ENCODE measurements around the gene CDSN. TPM values are rescaled to one million over a fixed set of nuclear protein-coding genes. Genes with fewer than 3 reads are reported as not detected.

CDSN gene
- polyA plus RNA-seq, 2 of the 4 experiments (the other 2 are of a cell fraction) = not detected

DNA sequence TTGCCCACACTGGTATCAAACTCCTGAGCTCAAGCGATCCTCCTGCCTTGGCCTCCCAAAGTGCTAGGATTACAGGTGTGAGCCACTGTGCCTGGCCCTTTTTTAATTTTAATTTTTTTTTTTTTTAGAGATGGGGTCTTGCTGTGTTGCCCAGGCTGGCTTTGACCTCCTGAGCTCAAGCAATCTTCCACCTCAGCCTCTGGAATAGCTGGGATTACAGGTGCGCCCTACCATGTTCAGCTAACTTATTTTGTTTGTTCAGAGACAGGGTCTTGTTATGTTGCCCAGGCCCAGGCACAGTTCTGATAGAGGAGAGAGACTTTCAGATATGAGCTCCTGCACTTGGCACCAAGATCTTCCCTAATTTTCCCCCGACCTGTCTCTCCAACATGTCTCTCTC, 10.5 kb upstream of the CDSN start:
- WGBS (ENCODE audit: missing lambda C conversion rate) = 78% methylated on average over 3 of the region's 3 CpGs
- no peak for DNase-seq (ENCODE audit: low read depth in 1 of 2, low spot score in 1 of 2)
- CTCF ChIA-PET = interaction anchor here (1.0 to 7.0 kb wide), 9 partner anchors 10 to 236 kb away, joined by 3 to 46 read pairs (median 4); no protein-coding TSS in a partner anchor
- POLR2A ChIA-PET = no interaction called here
- peaks cover 9% of the 10 kb centered on the region for H3K4me1 ChIP-seq
- no peaks in the 10 kb centered on the region for H3K9me3 ChIP-seq
- H3K27ac ChIP-seq = no peak overlapping the region
- TF ChIP-seq RFX5 (IDR thresholded peaks at IDR 0.05) = no peak
- no peak for TF ChIP-seq HOXB5 (CRISPR knock-in tag; IDR thresholded peaks at IDR 0.05)
- TF ChIP-seq CHD2 (IDR thresholded peaks at IDR 0.05; ENCODE audit: low read length, partially characterized antibody) = no peak
- TF ChIP-seq HDAC2 (IDR thresholded peaks at IDR 0.05) = no peak
- TF ChIP-seq KDM1A (IDR thresholded peaks at IDR 0.05; ENCODE audit: low read depth) = no peak
- TF ChIP-seq CHD4 (IDR thresholded peaks at IDR 0.05; ENCODE audit: borderline replicate concordance) = no peak
- no peak for TF ChIP-seq BHLHE40 (IDR thresholded peaks at IDR 0.05; ENCODE audit: low read depth, low read length)
- TF ChIP-seq ZSCAN20 (CRISPR knock-in tag; IDR thresholded peaks at IDR 0.05) = no peak
- no peak for TF ChIP-seq POLR2AphosphoS2 (conservative IDR thresholded peaks at IDR 0.05; ENCODE audit: low read length)
- TF ChIP-seq, protein P1, sequence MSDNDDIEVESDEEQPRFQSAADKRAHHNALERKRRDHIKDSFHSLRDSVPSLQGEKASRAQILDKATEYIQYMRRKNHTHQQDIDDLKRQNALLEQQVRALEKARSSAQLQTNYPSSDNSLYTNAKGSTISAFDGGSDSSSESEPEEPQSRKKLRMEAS (IDR thresholded peaks at IDR 0.05) = no peak
- no peak for TF ChIP-seq HOXB13 (CRISPR knock-in tag; IDR thresholded peaks at IDR 0.05; ENCODE audit: low read depth)
- no peak for TF ChIP-seq SMC3 (IDR thresholded peaks at IDR 0.05)
- TF ChIP-seq, protein P2, sequence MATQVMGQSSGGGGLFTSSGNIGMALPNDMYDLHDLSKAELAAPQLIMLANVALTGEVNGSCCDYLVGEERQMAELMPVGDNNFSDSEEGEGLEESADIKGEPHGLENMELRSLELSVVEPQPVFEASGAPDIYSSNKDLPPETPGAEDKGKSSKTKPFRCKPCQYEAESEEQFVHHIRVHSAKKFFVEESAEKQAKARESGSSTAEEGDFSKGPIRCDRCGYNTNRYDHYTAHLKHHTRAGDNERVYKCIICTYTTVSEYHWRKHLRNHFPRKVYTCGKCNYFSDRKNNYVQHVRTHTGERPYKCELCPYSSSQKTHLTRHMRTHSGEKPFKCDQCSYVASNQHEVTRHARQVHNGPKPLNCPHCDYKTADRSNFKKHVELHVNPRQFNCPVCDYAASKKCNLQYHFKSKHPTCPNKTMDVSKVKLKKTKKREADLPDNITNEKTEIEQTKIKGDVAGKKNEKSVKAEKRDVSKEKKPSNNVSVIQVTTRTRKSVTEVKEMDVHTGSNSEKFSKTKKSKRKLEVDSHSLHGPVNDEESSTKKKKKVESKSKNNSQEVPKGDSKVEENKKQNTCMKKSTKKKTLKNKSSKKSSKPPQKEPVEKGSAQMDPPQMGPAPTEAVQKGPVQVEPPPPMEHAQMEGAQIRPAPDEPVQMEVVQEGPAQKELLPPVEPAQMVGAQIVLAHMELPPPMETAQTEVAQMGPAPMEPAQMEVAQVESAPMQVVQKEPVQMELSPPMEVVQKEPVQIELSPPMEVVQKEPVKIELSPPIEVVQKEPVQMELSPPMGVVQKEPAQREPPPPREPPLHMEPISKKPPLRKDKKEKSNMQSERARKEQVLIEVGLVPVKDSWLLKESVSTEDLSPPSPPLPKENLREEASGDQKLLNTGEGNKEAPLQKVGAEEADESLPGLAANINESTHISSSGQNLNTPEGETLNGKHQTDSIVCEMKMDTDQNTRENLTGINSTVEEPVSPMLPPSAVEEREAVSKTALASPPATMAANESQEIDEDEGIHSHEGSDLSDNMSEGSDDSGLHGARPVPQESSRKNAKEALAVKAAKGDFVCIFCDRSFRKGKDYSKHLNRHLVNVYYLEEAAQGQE (IDR thresholded peaks at IDR 0.05) = no peak
- no peak for TF ChIP-seq JUNB (IDR thresholded peaks at IDR 0.05)
- TF ChIP-seq SREBF2 (IDR thresholded peaks at IDR 0.05) = no peak
- TF ChIP-seq FOSB (CRISPR knock-in tag; IDR thresholded peaks at IDR 0.05) = no peak
- no peak for TF ChIP-seq ZC3H11A (IDR thresholded peaks at IDR 0.05)
- H3K4me2 ChIP-seq = no peak overlapping the region
- FAIRE-seq = no peak
- ATAC-seq = no peak
- H3K4me3 ChIP-seq = no peak overlapping the region

- Histone ChIP-seq H3K9me3 (no peaks in the 10 kb centered on the region), H3K4me1 (peaks cover 19% of the 10 kb centered on the region), H3K4me2 (no peak overlapping the region), H3K4me3 (no peak overlapping the region), H3K27ac (no peak overlapping the region)
- 42% methylated on average over 4 of the region's 4 CpGs for WGBS (ENCODE audit: missing lambda C conversion rate)
- DNase-seq (ENCODE audit: low read depth in 1 of 2, low spot score in 1 of 2) (no peak), ATAC-seq (no peak), FAIRE-seq (no peak)
- POLR2A ChIA-PET = no interaction called here
- no peak for TF ChIP-seq ZNF302 (CRISPR knock-in tag; IDR thresholded peaks at IDR 0.05)
- no peak for TF ChIP-seq EHF (CRISPR knock-in tag; IDR thresholded peaks at IDR 0.05)
- TF ChIP-seq HOXB13 (CRISPR knock-in tag; IDR thresholded peaks at IDR 0.05; ENCODE audit: low read depth) = no peak
- no peak for TF ChIP-seq CBX2 (IDR thresholded peaks at IDR 0.05; ENCODE audit: borderline replicate concordance, low read depth)
- TF ChIP-seq TP53 (CRISPR knock-in tag; IDR thresholded peaks at IDR 0.05) = no peak
- no peak for TF ChIP-seq BHLHE40 (IDR thresholded peaks at IDR 0.05; ENCODE audit: low read depth, low read length)
- no peak for TF ChIP-seq NR3C1 (IDR thresholded peaks at IDR 0.05)
- no peak for TF ChIP-seq FOXS1 (CRISPR knock-in tag; IDR thresholded peaks at IDR 0.05)
- TF ChIP-seq POLR2A (IDR thresholded peaks at IDR 0.05; ENCODE audit: low read length) = no peak
- TF ChIP-seq MYC (IDR thresholded peaks at IDR 0.05; ENCODE audit: borderline replicate concordance, low read length) = no peak
- TF ChIP-seq TFCP2L1 (CRISPR knock-in tag; IDR thresholded peaks at IDR 0.05) = no peak
- TF ChIP-seq, protein P3, sequence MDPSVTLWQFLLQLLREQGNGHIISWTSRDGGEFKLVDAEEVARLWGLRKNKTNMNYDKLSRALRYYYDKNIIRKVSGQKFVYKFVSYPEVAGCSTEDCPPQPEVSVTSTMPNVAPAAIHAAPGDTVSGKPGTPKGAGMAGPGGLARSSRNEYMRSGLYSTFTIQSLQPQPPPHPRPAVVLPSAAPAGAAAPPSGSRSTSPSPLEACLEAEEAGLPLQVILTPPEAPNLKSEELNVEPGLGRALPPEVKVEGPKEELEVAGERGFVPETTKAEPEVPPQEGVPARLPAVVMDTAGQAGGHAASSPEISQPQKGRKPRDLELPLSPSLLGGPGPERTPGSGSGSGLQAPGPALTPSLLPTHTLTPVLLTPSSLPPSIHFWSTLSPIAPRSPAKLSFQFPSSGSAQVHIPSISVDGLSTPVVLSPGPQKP (IDR thresholded peaks at IDR 0.05; ENCODE audit: low read depth, low read length) = no peak
- TF ChIP-seq POLR2AphosphoS2 (conservative IDR thresholded peaks at IDR 0.05; ENCODE audit: low read length) = no peak
- no peak for TF ChIP-seq SREBF2 (IDR thresholded peaks at IDR 0.05)
- no peak for TF ChIP-seq MAFK (IDR thresholded peaks at IDR 0.05; ENCODE audit: partially characterized antibody)
- no peak for TF ChIP-seq HOXA7 (CRISPR knock-in tag; IDR thresholded peaks at IDR 0.05)
- TF ChIP-seq CBX8 (IDR thresholded peaks at IDR 0.05) = no peak
- TF ChIP-seq RNF2 (IDR thresholded peaks at IDR 0.05; ENCODE audit: borderline replicate concordance, low read depth) = no peak
- CTCF ChIA-PET = interaction anchor here (0.6 to 7.0 kb wide), 25 partner anchors 8 to 352 kb away, joined by 3 to 46 read pairs (median 4); partner anchors contain the start of genes PSORS1C1, PSORS1C2 and VARS2
Measured at GRCh38 chr6:31129130-31129529, 8.9 kb upstream of the CDSN start.

Data from A549 (cell line).